Body of pancreas (tissue), 4 donors: Measurements from ENCODE around the gene WDR27.

Source experiments
- POLR2A ChIP-seq, 3 donors: fragments of 450-650 bp; IDR thresholded peaks; one replicate each; pipeline ENCODE4 v1.6.1; 2016; ENCODE audit warnings: antibody characterized with exemption in 3 of 3, mild to moderate bottlenecking in 2 of 3
- TF ChIP-seq, protein P1 (sequence below), 7 experiments: fragments of 450-650 bp in 4 of 7; fragments of 200-600 bp in 3 of 7; sonication (generic) in 3 of 7; IDR thresholded peaks; one replicate each; pipeline ENCODE4 v1.5.1; 2016 to 2019; ENCODE audit warnings: antibody characterized with exemption in 7 of 7

DNA sequence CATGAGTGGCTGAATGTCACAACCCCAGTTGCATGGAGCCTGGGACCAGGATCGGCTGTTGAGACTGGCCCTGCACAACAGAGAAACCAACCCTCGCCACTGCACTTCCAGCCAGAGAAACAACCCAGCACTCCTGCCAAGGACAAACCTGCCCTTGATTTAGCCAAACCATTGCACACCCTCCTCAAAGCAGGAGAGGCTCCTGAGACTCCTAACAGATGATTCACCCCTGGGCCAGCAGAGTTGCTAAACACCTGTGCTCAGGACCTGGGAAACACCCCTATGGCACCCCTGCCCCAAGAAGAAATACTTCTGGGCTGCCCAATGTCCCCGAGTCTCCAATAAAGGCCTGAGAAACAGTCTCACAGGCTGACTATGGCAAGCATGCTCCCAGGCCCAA is 17.8 kb downstream of the WDR27 start:
- TF ChIP-seq, protein P1, sequence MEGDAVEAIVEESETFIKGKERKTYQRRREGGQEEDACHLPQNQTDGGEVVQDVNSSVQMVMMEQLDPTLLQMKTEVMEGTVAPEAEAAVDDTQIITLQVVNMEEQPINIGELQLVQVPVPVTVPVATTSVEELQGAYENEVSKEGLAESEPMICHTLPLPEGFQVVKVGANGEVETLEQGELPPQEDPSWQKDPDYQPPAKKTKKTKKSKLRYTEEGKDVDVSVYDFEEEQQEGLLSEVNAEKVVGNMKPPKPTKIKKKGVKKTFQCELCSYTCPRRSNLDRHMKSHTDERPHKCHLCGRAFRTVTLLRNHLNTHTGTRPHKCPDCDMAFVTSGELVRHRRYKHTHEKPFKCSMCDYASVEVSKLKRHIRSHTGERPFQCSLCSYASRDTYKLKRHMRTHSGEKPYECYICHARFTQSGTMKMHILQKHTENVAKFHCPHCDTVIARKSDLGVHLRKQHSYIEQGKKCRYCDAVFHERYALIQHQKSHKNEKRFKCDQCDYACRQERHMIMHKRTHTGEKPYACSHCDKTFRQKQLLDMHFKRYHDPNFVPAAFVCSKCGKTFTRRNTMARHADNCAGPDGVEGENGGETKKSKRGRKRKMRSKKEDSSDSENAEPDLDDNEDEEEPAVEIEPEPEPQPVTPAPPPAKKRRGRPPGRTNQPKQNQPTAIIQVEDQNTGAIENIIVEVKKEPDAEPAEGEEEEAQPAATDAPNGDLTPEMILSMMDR (IDR thresholded peaks at IDR 0.05) = no peak
- no peak for TF ChIP-seq POLR2A (IDR thresholded peaks at IDR 0.05)
